H9 (cell line): ENCODE results near the gene P4HA1. TPM values are rescaled to one million over a fixed set of nuclear protein-coding genes. Genes with fewer than 3 reads are reported as not detected.

Experiments used
- DNase-seq: peaks from one replicate; pipeline ENCODE4 v3.0.0-alpha.2; 2017
- H2AFZ ChIP-seq: one replicate; pipeline ENCODE4 v1.6.1; 2013; ENCODE audit warnings: mild to moderate bottlenecking, low read length, control low read depth, moderate library complexity
- H2AK5ac ChIP-seq: 2 replicates; pipeline ENCODE4 v1.6.1; 2013; ENCODE audit warnings: low read length, control low read depth, mixed read lengths; ENCODE audit not compliant: insufficient read length
- H2BK120ac ChIP-seq: one replicate; pipeline ENCODE4 v1.6.1; 2013; ENCODE audit warnings: low read depth, mild to moderate bottlenecking, low read length, control low read depth, inconsistent platforms; ENCODE audit not compliant: poor library complexity, severe bottlenecking
- H2BK12ac ChIP-seq: 2 replicates; pipeline ENCODE4 v1.6.1; 2013; ENCODE audit warnings: low read length, control low read depth, mixed read lengths, low read depth; ENCODE audit not compliant: insufficient read length
- H2BK15ac ChIP-seq: 2 replicates; pipeline ENCODE4 v1.6.1; 2013; ENCODE audit warnings: low read depth, low read length, control low read depth
- H2BK20ac ChIP-seq: one replicate; pipeline ENCODE4 v1.6.1; 2013; ENCODE audit warnings: low read depth, mild to moderate bottlenecking, low read length, control low read depth, inconsistent platforms; ENCODE audit not compliant: poor library complexity, severe bottlenecking
- H2BK5ac ChIP-seq: 2 replicates; pipeline ENCODE4 v1.6.1; 2013; ENCODE audit warnings: low read length, control low read depth, mixed read lengths; ENCODE audit not compliant: insufficient read length
- H3K14ac ChIP-seq: 2 replicates; pipeline ENCODE4 v1.6.1; 2013; ENCODE audit warnings: low read length, control low read depth; ENCODE audit not compliant: insufficient read depth
- H3K18ac ChIP-seq: 2 replicates; pipeline ENCODE4 v1.6.1; 2013; ENCODE audit warnings: low read depth, mild to moderate bottlenecking, mixed read lengths, low read length, control low read depth; ENCODE audit not compliant: insufficient read length
- H3K23ac ChIP-seq: 2 replicates; pipeline ENCODE4 v1.6.1; 2013; ENCODE audit warnings: low read length, control low read depth, mixed read lengths, low read depth; ENCODE audit not compliant: insufficient read length
- H3K23me2 ChIP-seq: 2 replicates; pipeline ENCODE4 v1.6.1; 2013; ENCODE audit warnings: low read depth, mild to moderate bottlenecking, mixed read lengths, low read length, control low read depth; ENCODE audit not compliant: insufficient read length, poor library complexity, severe bottlenecking
- H3K27ac ChIP-seq: 2 replicates; pipeline ENCODE4 v1.5.1; 2013; ENCODE audit warnings: low read length, control low read depth, mixed read lengths, low read depth; ENCODE audit not compliant: insufficient read length
- H3K27me3 ChIP-seq: 2 replicates; pipeline ENCODE4 v1.6.1; 2013; ENCODE audit warnings: low read length, control low read depth, inconsistent platforms; ENCODE audit not compliant: insufficient read depth
- H3K4ac ChIP-seq: 2 replicates; pipeline ENCODE4 v1.6.1; 2013; ENCODE audit warnings: low read depth, mild to moderate bottlenecking, control low read depth, inconsistent platforms, low read length, moderate library complexity
- H3K4me1 ChIP-seq: 2 replicates; pipeline ENCODE4 v1.6.1; 2013; ENCODE audit warnings: low read length, control low read depth, inconsistent platforms; ENCODE audit not compliant: insufficient read depth
- H3K4me2 ChIP-seq: 2 replicates; pipeline ENCODE4 v1.6.1; 2013; ENCODE audit warnings: low read length, control low read depth, mixed read lengths; ENCODE audit not compliant: insufficient read length, insufficient read depth
- H3K56ac ChIP-seq: 2 replicates; pipeline ENCODE4 v1.6.1; 2013; ENCODE audit warnings: low read depth, mild to moderate bottlenecking, mixed read lengths, low read length, control low read depth; ENCODE audit not compliant: insufficient read length
- H3K79me1 ChIP-seq: 2 replicates; pipeline ENCODE4 v1.6.1; 2013; ENCODE audit warnings: low read depth, mild to moderate bottlenecking, moderate library complexity, low read length, control low read depth, inconsistent platforms; ENCODE audit not compliant: insufficient read depth, poor library complexity, severe bottlenecking
- H3K79me2 ChIP-seq: 2 replicates; pipeline ENCODE4 v1.6.1; 2013; ENCODE audit warnings: low read length, control low read depth, inconsistent platforms; ENCODE audit not compliant: insufficient read depth
- H3K9ac ChIP-seq: 2 replicates; pipeline ENCODE4 v1.6.1; 2013; ENCODE audit warnings: low read length, control low read depth, mixed read lengths; ENCODE audit not compliant: insufficient read length; ENCODE audit errors: extremely low read depth
- H3K9me3 ChIP-seq: one replicate; pipeline ENCODE4 v1.6.1; 2013; ENCODE audit warnings: low read depth, low read length, inconsistent platforms; ENCODE audit not compliant: control insufficient read depth
- H3T11ph ChIP-seq: one replicate; pipeline ENCODE4 v1.6.1; 2013; ENCODE audit warnings: mild to moderate bottlenecking, low read length, control low read depth, inconsistent platforms
- H4K20me1 ChIP-seq: one replicate; pipeline ENCODE4 v1.6.1; 2013; ENCODE audit not compliant: control insufficient read depth, insufficient read length, insufficient read depth
- H4K5ac ChIP-seq: 2 replicates; pipeline ENCODE4 v1.6.1; 2013; ENCODE audit warnings: low read depth, mild to moderate bottlenecking, mixed read lengths, low read length, control low read depth; ENCODE audit not compliant: insufficient read length
- H4K8ac ChIP-seq: replicated peaks from 2 replicates; pipeline ENCODE4 v1.6.1; 2013; ENCODE audit warnings: low read length, control low read depth, mixed read lengths, low read depth; ENCODE audit not compliant: insufficient read length
- H4K91ac ChIP-seq: 2 replicates; pipeline ENCODE4 v1.6.1; 2013; ENCODE audit warnings: low read depth, mild to moderate bottlenecking, moderate library complexity, mixed read lengths, low read length, control low read depth; ENCODE audit not compliant: insufficient read length
- H3K27ac Mint-ChIP-seq, 3 experiments: 2 replicates in 2 of 3; 3 replicates in 1 of 3; pipeline ENCODE4 v1.8.0; 2020 to 2021; ENCODE audit warnings: mixed read lengths in 3 of 3, mild to moderate bottlenecking in 1 of 3, moderate library complexity in 1 of 3
- H3K27me3 Mint-ChIP-seq: 2 replicates; pipeline ENCODE4 v1.8.0; 2021; ENCODE audit warnings: low read depth, mild to moderate bottlenecking, moderate library complexity, mixed read lengths
- H3K36me3 Mint-ChIP-seq, 3 experiments: 2 replicates in 2 of 3; 3 replicates in 1 of 3; pipeline ENCODE4 v1.8.0; 2020 to 2021; ENCODE audit warnings: low read depth in 3 of 3, mixed read lengths in 3 of 3; ENCODE audit not compliant: insufficient read depth in 1 of 3
- H3K4me1 Mint-ChIP-seq, 2 experiments: 2 replicates each; pipeline ENCODE4 v1.8.0; 2020; ENCODE audit warnings: mixed read lengths in 2 of 2
- H3K4me3 Mint-ChIP-seq, 2 experiments: 2 replicates in 1 of 2; 3 replicates in 1 of 2; pipeline ENCODE4 v1.8.0; 2020 to 2021; ENCODE audit warnings: mild to moderate bottlenecking in 2 of 2, mixed read lengths in 2 of 2, moderate library complexity in 1 of 2
- H3K9me3 Mint-ChIP-seq, 2 experiments: 2 replicates in 1 of 2; 3 replicates in 1 of 2; pipeline ENCODE4 v1.8.0; 2020; ENCODE audit warnings: mild to moderate bottlenecking in 2 of 2, mixed read lengths in 2 of 2, moderate library complexity in 1 of 2
- WGBS: extraction: QIAGEN DNeasy Blood & Tissue Kit; methylation state at CpG from one replicate; pipeline ENCODE4 v1.1.7; 2013; ENCODE audit warnings: missing lambda C conversion rate, low lambda C conversion rate, mixed read lengths; ENCODE audit not compliant: insufficient read length; ENCODE audit errors: extremely low coverage; 5-methylcytosine and 5-hydroxymethylcytosine counted together
- long read RNA-seq: library from polyadenylated mRNA; unstranded; transcript quantifications from one replicate; pipeline ENCODE4 v2.0.0, GENCODE V29; 2020
- total RNA-seq: library from RNA; stranded (reverse); gene quantifications from 2 replicates; pipeline ENCODE4 v1.2.1, GENCODE V29; 2021
- TF ChIP-seq, protein P1 (sequence below): fragments of 200-600 bp; sonication (generic); conservative IDR thresholded peaks from 3 replicates; pipeline ENCODE4 v1.8.0; 2021; ENCODE audit warnings: antibody characterized with exemption, mild to moderate bottlenecking

The P4HA1 gene
- 47.8 and 48.6 TPM in 2 replicates for total RNA-seq
- long read RNA-seq, transcript P4HA1-203 (15 exons, 2,727 nt): major isoform, 329 of 490 reads
- long read RNA-seq, transcript P4HA1-202 (15 exons, 2,727 nt): minor isoform, 85 of 490 reads
- long read RNA-seq, partial matches to known transcripts: 24 of 490 reads
- long read RNA-seq, other reads (novel, unspliced or antisense): 49 of 490 reads

DNA sequence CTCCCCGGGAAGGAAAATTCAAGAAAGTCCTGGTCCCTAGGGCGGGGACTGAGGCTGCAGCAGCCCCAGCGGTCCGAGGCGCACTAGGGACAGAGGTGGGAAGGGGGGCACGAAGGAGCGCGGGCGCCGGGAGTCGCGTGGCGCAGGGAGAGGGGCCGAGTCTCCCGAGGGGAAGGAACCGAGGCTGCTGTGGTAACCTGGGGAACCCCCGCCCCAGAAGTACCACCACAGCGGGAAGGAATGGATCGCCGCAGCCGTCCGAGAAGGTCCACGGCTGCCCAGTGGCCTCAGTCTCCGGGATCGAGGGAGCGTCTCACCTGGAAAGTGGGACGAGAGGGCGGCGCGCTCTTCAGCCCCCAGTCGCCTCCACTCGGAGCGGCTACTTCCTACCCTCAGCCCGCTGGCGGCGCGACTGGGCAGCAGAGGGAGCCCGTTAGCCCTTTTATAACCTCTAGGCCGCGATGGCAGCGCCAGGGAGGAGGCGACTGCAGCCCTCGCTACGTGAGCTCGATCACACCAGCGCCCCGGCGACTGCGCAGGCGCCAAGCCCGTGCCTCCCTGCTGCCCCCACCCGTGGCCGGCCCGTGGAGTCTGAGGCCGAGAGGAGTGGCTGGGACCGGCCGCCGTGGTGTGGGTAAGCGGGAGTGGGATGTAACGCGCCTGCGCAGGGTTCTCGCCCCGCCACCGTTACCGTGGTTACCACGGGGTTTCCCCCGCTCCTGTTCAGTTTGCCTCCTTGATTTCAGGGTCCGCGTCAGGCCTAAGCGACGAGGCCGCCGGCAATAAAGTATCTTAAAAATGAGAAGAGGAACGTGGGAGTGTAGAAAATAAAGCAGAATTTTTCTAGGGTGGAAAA is at the start of gene P4HA1:
Gene P4HA1 (minus strand): TSS at position 418 of the 856 bp plus-strand sequence. CDS start 21,983 bp downstream, outside the sequence.
- Histone ChIP-seq H2BK12ac (no peak within 1 kb of the TSS), H2AFZ (no peak within 1 kb of the TSS), H3K18ac (peak within 1 kb of the TSS; percentile 81), H3K56ac (no peak within 1 kb of the TSS), H4K5ac (no peak within 1 kb of the TSS), H3K27me3 (no peaks in the 10 kb centered on the region), H4K91ac (no peak within 1 kb of the TSS), H2BK15ac (no peak within 1 kb of the TSS), H3K79me2 (no peaks in the 10 kb centered on the region), H4K8ac (no peak within 1 kb of the TSS), H2BK5ac (no peak within 1 kb of the TSS), H4K20me1 (no peaks in the 10 kb centered on the region), H3T11ph (no peak within 1 kb of the TSS), H2BK20ac (no peak within 1 kb of the TSS), H3K9ac (peak within 1 kb of the TSS; percentile 73), H2BK120ac (no peak within 1 kb of the TSS), H3K4me2 (peak within 1 kb of the TSS; percentile 78), H3K23me2 (peaks cover 7% of the 10 kb centered on the region), H3K4ac (no peak within 1 kb of the TSS), H3K9me3 (no peaks in the 10 kb centered on the region), H3K4me1 (no peaks in the 10 kb centered on the region), H3K27ac (no peak within 1 kb of the TSS), H3K23ac (no peak within 1 kb of the TSS), H3K14ac (peak within 1 kb of the TSS; percentile 84), H2AK5ac (no peak within 1 kb of the TSS), H3K79me1 (no peaks in the 10 kb centered on the region)
- TF ChIP-seq, protein P1, sequence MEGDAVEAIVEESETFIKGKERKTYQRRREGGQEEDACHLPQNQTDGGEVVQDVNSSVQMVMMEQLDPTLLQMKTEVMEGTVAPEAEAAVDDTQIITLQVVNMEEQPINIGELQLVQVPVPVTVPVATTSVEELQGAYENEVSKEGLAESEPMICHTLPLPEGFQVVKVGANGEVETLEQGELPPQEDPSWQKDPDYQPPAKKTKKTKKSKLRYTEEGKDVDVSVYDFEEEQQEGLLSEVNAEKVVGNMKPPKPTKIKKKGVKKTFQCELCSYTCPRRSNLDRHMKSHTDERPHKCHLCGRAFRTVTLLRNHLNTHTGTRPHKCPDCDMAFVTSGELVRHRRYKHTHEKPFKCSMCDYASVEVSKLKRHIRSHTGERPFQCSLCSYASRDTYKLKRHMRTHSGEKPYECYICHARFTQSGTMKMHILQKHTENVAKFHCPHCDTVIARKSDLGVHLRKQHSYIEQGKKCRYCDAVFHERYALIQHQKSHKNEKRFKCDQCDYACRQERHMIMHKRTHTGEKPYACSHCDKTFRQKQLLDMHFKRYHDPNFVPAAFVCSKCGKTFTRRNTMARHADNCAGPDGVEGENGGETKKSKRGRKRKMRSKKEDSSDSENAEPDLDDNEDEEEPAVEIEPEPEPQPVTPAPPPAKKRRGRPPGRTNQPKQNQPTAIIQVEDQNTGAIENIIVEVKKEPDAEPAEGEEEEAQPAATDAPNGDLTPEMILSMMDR: peak; percentile 75
- peak within 1 kb of the TSS; percentile 83 to 98 (median 87) for H3K27ac Mint-ChIP-seq
- no peaks in the 10 kb centered on the region for H3K9me3 Mint-ChIP-seq
- H3K27me3 Mint-ChIP-seq: no peaks in the 10 kb centered on the region
- H3K4me1 Mint-ChIP-seq: peaks cover 18 to 21% of the 10 kb centered on the region in 2 experiments
- peak; percentile 95 for DNase-seq
- H3K36me3 Mint-ChIP-seq: no peaks in the 10 kb centered on the region
- peak within 1 kb of the TSS; percentile 94 to 95 for H3K4me3 Mint-ChIP-seq
- WGBS: no CpG with 5 or more reads among the region's 75 CpGs
